SU-DHL-6 (cell line): Measurements from ENCODE around the gene P2RY12.

ENCODE experiments used
- H2AFZ ChIP-seq: fragments of 200-600 bp; sonication (generic); 2 replicates; pipeline ENCODE4 v1.6.1; 2014; ENCODE audit warnings: low read depth, mild to moderate bottlenecking, moderate library complexity, mixed read lengths, antibody characterized with exemption, low read length; ENCODE audit not compliant: severe bottlenecking
- H3F3A ChIP-seq: fragments of 200-600 bp; shearing (Covaris generic); 2 replicates; pipeline ENCODE4 v1.6.0; 2016; ENCODE audit warnings: antibody characterized with exemption, mild to moderate bottlenecking; ENCODE audit not compliant: insufficient read depth
- H3K27ac ChIP-seq: fragments of 200-600 bp; sonication (generic); 2 replicates; pipeline ENCODE4 v1.5.1; 2016; ENCODE audit warnings: low read depth, mild to moderate bottlenecking, low read length, moderate library complexity, mixed read lengths
- H3K27me3 ChIP-seq: fragments of 200-600 bp; sonication (generic), shearing (Covaris generic); 2 replicates; pipeline ENCODE4 v1.6.0; 2014; ENCODE audit warnings: mild to moderate bottlenecking, low read length
- H3K36me3 ChIP-seq: fragments of 200-600 bp; sonication (generic); 2 replicates; pipeline ENCODE4 v1.6.1; 2014; ENCODE audit warnings: mild to moderate bottlenecking, low read length, mixed read lengths
- H3K4me2 ChIP-seq: fragments of 300-600, 200-600 bp; shearing (Covaris generic), sonication (generic); 2 replicates; pipeline ENCODE4 v1.6.0; 2014; ENCODE audit warnings: low read length, low read depth, mild to moderate bottlenecking; ENCODE audit not compliant: poor library complexity, severe bottlenecking
- H3K4me3 ChIP-seq: fragments of 200-600 bp; sonication (generic); 2 replicates; pipeline ENCODE4 v1.5.1; 2014; ENCODE audit warnings: antibody characterized with exemption, low read length, mild to moderate bottlenecking, mixed read lengths; ENCODE audit not compliant: insufficient read depth, poor library complexity, severe bottlenecking
- H3K79me2 ChIP-seq: fragments of 200-600 bp; sonication (generic); 2 replicates; pipeline ENCODE4 v1.6.1; 2014; ENCODE audit warnings: mild to moderate bottlenecking, low read length, moderate library complexity; ENCODE audit not compliant: insufficient read depth
- H3K9ac ChIP-seq: fragments of 200-600 bp; sonication (generic); 2 replicates; pipeline ENCODE4 v1.7.0; 2014; ENCODE audit warnings: mild to moderate bottlenecking, low read length
- H3K9me2 ChIP-seq: fragments of 200-600 bp; sonication (generic); replicated peaks from 2 replicates; pipeline ENCODE4 v1.6.1; 2014; ENCODE audit warnings: low read length; ENCODE audit not compliant: insufficient read depth
- H3K9me3 ChIP-seq: fragments of 200-600 bp; sonication (generic); 2 replicates; pipeline ENCODE4 v1.6.1; 2014; ENCODE audit warnings: low read length, mixed read lengths; ENCODE audit not compliant: insufficient read depth
- H4K20me1 ChIP-seq: fragments of 200-600 bp; sonication (generic); 2 replicates; pipeline ENCODE4 v1.6.1; 2014; ENCODE audit warnings: low read depth, mild to moderate bottlenecking, antibody characterized with exemption, low read length, moderate library complexity, mixed read lengths
- EZH2phosphoT487 ChIP-seq: fragments of 200-600 bp; sonication (generic), shearing (Covaris generic); conservative IDR thresholded peaks from 2 replicates; pipeline ENCODE4 v1.6.1; 2018; ENCODE audit warnings: mild to moderate bottlenecking, antibody characterized with exemption, low read length, moderate library complexity, mixed read lengths
- TF ChIP-seq, protein P1 (sequence below): fragments of 200-600 bp; sonication (generic); IDR thresholded peaks from one replicate; pipeline ENCODE4 v1.5.1; 2017; ENCODE audit warnings: antibody characterized with exemption, mild to moderate bottlenecking, low read length, moderate library complexity; ENCODE audit not compliant: insufficient read depth, poor library complexity, severe bottlenecking

The P2RY12 gene

GRCh38 chr3:151318991-151319390 is 65.6 kb downstream of the P2RY12 start:
- no peaks in the 10 kb centered on the region for H3K79me2 ChIP-seq
- no peaks in the 10 kb centered on the region for H4K20me1 ChIP-seq
- H3K27me3 ChIP-seq = no peaks in the 10 kb centered on the region
- H3K4me2 ChIP-seq = no peak overlapping the region
- no peak for TF ChIP-seq EZH2phosphoT487
- TF ChIP-seq, protein P1, sequence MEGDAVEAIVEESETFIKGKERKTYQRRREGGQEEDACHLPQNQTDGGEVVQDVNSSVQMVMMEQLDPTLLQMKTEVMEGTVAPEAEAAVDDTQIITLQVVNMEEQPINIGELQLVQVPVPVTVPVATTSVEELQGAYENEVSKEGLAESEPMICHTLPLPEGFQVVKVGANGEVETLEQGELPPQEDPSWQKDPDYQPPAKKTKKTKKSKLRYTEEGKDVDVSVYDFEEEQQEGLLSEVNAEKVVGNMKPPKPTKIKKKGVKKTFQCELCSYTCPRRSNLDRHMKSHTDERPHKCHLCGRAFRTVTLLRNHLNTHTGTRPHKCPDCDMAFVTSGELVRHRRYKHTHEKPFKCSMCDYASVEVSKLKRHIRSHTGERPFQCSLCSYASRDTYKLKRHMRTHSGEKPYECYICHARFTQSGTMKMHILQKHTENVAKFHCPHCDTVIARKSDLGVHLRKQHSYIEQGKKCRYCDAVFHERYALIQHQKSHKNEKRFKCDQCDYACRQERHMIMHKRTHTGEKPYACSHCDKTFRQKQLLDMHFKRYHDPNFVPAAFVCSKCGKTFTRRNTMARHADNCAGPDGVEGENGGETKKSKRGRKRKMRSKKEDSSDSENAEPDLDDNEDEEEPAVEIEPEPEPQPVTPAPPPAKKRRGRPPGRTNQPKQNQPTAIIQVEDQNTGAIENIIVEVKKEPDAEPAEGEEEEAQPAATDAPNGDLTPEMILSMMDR = no peak
- no peaks in the 10 kb centered on the region for H3K9me3 ChIP-seq
- no peaks in the 10 kb centered on the region for H3F3A ChIP-seq
- no peak overlapping the region for H3K4me3 ChIP-seq
- no peak overlapping the region for H3K27ac ChIP-seq
- no peaks in the 10 kb centered on the region for H3K9me2 ChIP-seq
- H3K9ac ChIP-seq = no peak overlapping the region
- H3K36me3 ChIP-seq = no peaks in the 10 kb centered on the region
- H2AFZ ChIP-seq = no peak overlapping the region

- Histone ChIP-seq H3K9me2 (no peaks in the 10 kb centered on the region), H3K27ac (no peak overlapping the region), H2AFZ (no peak overlapping the region), H3K79me2 (no peaks in the 10 kb centered on the region), H3K4me3 (no peak overlapping the region), H3K9ac (no peak overlapping the region), H3K27me3 (no peaks in the 10 kb centered on the region), H3K9me3 (no peaks in the 10 kb centered on the region), H3K4me2 (no peak overlapping the region), H4K20me1 (no peaks in the 10 kb centered on the region), H3K36me3 (no peaks in the 10 kb centered on the region), H3F3A (no peaks in the 10 kb centered on the region)
- TF ChIP-seq, protein P1 = no peak
Observed at GRCh38 chr3:151318313-151318712, 66.2 kb downstream of the P2RY12 start.

DNA sequence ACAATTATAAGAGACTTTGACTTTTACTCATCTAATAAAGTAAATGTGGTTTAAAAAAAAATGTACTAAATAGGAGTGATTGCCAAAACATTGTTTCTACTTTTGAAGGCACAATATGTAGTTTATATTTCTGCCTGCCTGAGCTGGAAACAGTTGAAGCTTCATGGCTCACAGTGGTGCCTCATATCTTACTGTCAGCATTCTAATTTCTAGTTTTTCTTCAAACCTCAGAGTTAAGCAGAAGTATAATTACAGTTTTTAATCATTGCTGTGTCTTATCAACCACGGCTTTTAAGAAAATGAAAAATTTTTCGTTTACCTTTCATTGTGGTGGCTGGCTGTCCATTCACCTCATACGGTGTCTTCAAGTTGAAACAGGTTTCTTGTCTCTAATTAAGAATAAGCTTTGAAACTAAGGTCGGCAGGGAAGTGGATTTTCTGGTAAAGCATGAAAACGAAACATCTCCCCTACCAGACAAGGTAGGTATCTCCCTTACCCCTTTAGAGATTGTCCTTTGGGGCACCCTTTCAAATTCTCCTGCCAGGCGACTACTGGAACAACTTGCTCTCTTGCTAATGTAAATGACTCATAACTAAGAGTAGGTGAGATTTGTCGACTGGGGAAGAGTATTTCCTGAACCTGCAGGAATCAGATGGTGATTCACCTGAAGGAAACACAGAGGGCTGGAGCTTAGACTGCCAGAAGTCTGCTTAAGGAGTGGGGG is 68.1 kb downstream of the P2RY12 start, which contains the start of gene GPR87:
Gene GPR87 (minus strand): TSS at position 554 of the 725 bp plus-strand sequence. CDS start 16,720 bp downstream, outside the sequence.
- Histone ChIP-seq H3K9me3 (no peaks in the 10 kb centered on the region), H3K27ac (no peak within 1 kb of the TSS), H2AFZ (no peak within 1 kb of the TSS), H3K27me3 (no peaks in the 10 kb centered on the region), H3K79me2 (no peaks in the 10 kb centered on the region), H3K36me3 (no peaks in the 10 kb centered on the region), H3K4me3 (no peak within 1 kb of the TSS), H4K20me1 (no peaks in the 10 kb centered on the region), H3F3A (no peaks in the 10 kb centered on the region), H3K4me2 (no peak within 1 kb of the TSS), H3K9ac (no peak within 1 kb of the TSS), H3K9me2 (no peaks in the 10 kb centered on the region)
- TF ChIP-seq, protein P1 = no peak
- TF ChIP-seq EZH2phosphoT487 = no peak
